ENCODE data around the gene NAA50. TPM values are rescaled to one million over a fixed set of nuclear protein-coding genes. Genes with fewer than 3 reads are reported as not detected.

Gene NAA50
- total and polyA plus RNA-seq, 2 of the 13 experiments (the other 11 are each of a cell fraction or from before 2014, with no cell fraction given), result 30.2 to 233 TPM

- peaks cover 13% of the 10 kb centered on the region for H3K4me1 ChIP-seq (ENCODE audit: insufficient read depth, low read length)
- H3K27ac ChIP-seq (ENCODE audit: extremely low read length, insufficient read depth, low read length), result no peak overlapping the region
- no TSS peak for BruUV-seq (replicated peaks)
- 100% methylated on average over 3 of the region's 3 CpGs for WGBS (ENCODE audit: low lambda C conversion rate)
- H3K4me3 ChIP-seq (replicated peaks in 1 of 3; ENCODE audit: insufficient read depth in 1 of 3, low read depth in 2 of 3, low read length in 3 of 3), result no peak overlapping the region
- H3K27me3 ChIP-seq (ENCODE audit: control insufficient read depth in 1 of 2, insufficient read depth in 2 of 2, low read length in 2 of 2), result no peaks in the 10 kb centered on the region
- in situ Hi-C loops (cut with HindIII; ENCODE audit: extremely low pct_ligation_motif_present, low pct_unique_long_range_greater_than_20kb), result no loop called here
- no peak for TF ChIP-seq RERE (CRISPR knock-in tag; IDR thresholded peaks at IDR 0.05; ENCODE audit: low read depth)
- TF ChIP-seq AGO2 (optimal IDR thresholded peaks at IDR 0.05; ENCODE audit: low read depth, low read length), result peak; percentile 22
- POLR2A ChIA-PET, result no interaction called here
- ATAC-seq (no peak; the same call in 2 of the 3 replicates), DNase-seq (ENCODE audit: low spot score) (no peak), FAIRE-seq (no peak)
- H3K9me3 ChIP-seq (ENCODE audit: low read length), result no peaks in the 10 kb centered on the region
- no peak overlapping the region for H3K4me2 ChIP-seq (ENCODE audit: low read depth, low read length)
- peaks cover 4 to 23% of the 10 kb centered on the region in 2 experiments for H3K36me3 ChIP-seq (replicated peaks in 1 of 2; ENCODE audit: control insufficient read depth in 1 of 2, insufficient read depth in 2 of 2, low read length in 2 of 2)
- intact Hi-C loops (cut with micrococcal nuclease; ENCODE audit: unreplicated experiment), result no loop called here
- H3K79me2 ChIP-seq (ENCODE audit: insufficient read depth, low read length), result no peaks in the 10 kb centered on the region
- CTCF ChIA-PET (ENCODE audit: low intra/inter-chr PET ratio, low total read pairs), result no interaction called here
- H3K9ac ChIP-seq (ENCODE audit: insufficient read depth, low read depth, low read length), result no peak overlapping the region
- no peak overlapping the region for H2AFZ ChIP-seq (ENCODE audit: low read length)
- no peaks in the 10 kb centered on the region for H4K20me1 ChIP-seq (ENCODE audit: insufficient read depth, low read length)
These were observed 28.7 kb downstream of the NAA50 start for GRCh38 chr3:113717308-113717707.

- WGBS (ENCODE audit: low lambda C conversion rate), result 90% methylated on average over 1 of the region's 1 CpG
- Histone ChIP-seq H3K4me2 (ENCODE audit: low read depth, low read length) (no peak overlapping the region), H3K4me1 (ENCODE audit: insufficient read depth, low read length) (peaks cover 13% of the 10 kb centered on the region), H3K27ac (ENCODE audit: extremely low read length, insufficient read depth, low read length) (no peak overlapping the region), H3K9ac (ENCODE audit: insufficient read depth, low read depth, low read length) (no peak overlapping the region), H3K9me3 (ENCODE audit: low read length) (no peaks in the 10 kb centered on the region), H3K27me3 (ENCODE audit: control insufficient read depth in 1 of 2, insufficient read depth in 2 of 2, low read length in 2 of 2) (no peaks in the 10 kb centered on the region), H4K20me1 (ENCODE audit: insufficient read depth, low read length) (no peaks in the 10 kb centered on the region), H2AFZ (ENCODE audit: low read length) (no peak overlapping the region), H3K36me3 (replicated peaks in 1 of 2; ENCODE audit: control insufficient read depth in 1 of 2, insufficient read depth in 2 of 2, low read length in 2 of 2) (no peaks in the 10 kb centered on the region; a peak in 2 of 5 replicates), H3K79me2 (ENCODE audit: insufficient read depth, low read length) (no peaks in the 10 kb centered on the region), H3K4me3 (replicated peaks in 1 of 3; ENCODE audit: insufficient read depth in 1 of 3, low read depth in 2 of 3, low read length in 3 of 3) (no peak overlapping the region)
- intact Hi-C loops (cut with micrococcal nuclease; ENCODE audit: unreplicated experiment) (no loop called here), in situ Hi-C loops (cut with HindIII; ENCODE audit: extremely low pct_ligation_motif_present, low pct_unique_long_range_greater_than_20kb) (no loop called here)
- DNase-seq (ENCODE audit: low spot score), result no peak
- no peak for FAIRE-seq
- BruUV-seq (replicated peaks), result no TSS peak
- ChIA-PET POLR2A (no interaction called here), CTCF (ENCODE audit: low intra/inter-chr PET ratio, low total read pairs) (no interaction called here)
- TF ChIP-seq ZNF430 (CRISPR knock-in tag; IDR thresholded peaks at IDR 0.05) (no peak), MYC (CRISPR knock-in tag; IDR thresholded peaks at IDR 0.05; ENCODE audit: borderline replicate concordance) (no peak), MAFK (conservative IDR thresholded peaks at IDR 0.05 in 1 of 2, IDR thresholded peaks at IDR 0.05 in 1 of 2; ENCODE audit: low read length in 2 of 2) (0 out of 4 replicates have a peak, but pooled peaks of 1 of the 2 experiments have one; percentile 5), FOXO1 (CRISPR knock-in tag; IDR thresholded peaks at IDR 0.05) (no peak), ZFP90 (CRISPR knock-in tag; IDR thresholded peaks at IDR 0.05; ENCODE audit: borderline replicate concordance) (no peak), ZNF747 (CRISPR knock-in tag; IDR thresholded peaks at IDR 0.05; ENCODE audit: borderline replicate concordance) (no peak), ZNF275 (CRISPR knock-in tag; IDR thresholded peaks at IDR 0.05; ENCODE audit: borderline replicate concordance) (no peak), ZNF549 (CRISPR knock-in tag; IDR thresholded peaks at IDR 0.05) (no peak)
- ATAC-seq, result peak; percentile 55
These were observed 31.3 kb downstream of the NAA50 start for GRCh38 chr3:113714702-113715101.

Data from HepG2 (cell line).